Measurements from ENCODE around the gene NARF. TPM values are rescaled to one million over a fixed set of nuclear protein-coding genes. Genes with fewer than 3 reads are reported as not detected.

NARF gene
- polyA plus RNA-seq, 4 donors = 39.2 to 87.0 (median 49.9) TPM

DNA sequence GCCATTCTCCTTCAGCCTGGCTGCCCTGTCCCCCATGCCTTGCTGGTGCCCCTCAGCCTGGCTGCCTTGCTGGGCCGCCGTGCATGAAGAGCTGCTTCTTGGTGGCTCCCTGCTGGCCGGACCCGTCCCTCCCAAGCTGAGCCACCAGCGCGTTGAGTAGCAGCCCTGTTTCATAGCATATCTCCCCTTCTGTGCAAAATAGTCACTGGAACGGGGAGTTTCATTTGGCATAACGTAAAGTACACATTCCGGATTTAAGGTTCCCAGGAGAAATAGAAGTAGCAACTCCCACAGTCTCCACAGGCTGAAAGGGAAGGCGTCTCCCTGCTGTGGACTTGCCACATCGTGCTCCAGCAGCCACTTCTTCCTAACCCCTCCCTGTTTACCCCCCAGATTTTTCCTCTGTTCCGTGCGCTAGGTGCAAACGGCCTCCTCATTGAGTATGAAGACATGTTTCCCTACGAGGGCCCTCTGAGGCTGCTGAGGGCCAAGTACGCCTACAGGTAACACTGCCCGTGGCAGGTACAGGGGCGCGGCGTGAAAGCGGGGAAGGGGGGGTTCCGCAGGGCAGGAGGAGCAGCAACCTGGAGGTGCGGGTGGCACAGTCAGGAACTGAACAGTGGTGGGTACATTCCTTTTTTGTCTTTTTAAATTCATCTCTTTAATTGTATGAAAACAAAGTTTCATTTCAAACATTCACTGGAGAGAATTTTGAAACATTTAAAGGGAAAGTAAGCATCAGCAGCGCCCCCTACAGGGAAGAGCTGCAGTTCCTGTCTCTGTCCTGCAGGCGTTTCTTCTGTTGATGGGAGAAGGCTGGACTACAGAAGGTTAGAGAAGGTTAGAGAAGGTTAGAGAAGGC is 34.3 kb upstream of the NARF start:
- H3K27me3 ChIP-seq (ENCODE audit: control insufficient read depth in 3 of 3, insufficient read depth in 3 of 3, low read length in 3 of 3) = no peaks in the 10 kb centered on the region
- FAIRE-seq (no peak), DNase-seq (peak; percentile 41 to 43)
- WGBS, 3 donors = 85 to 90% (median 90%) methylated on average over 25 of the region's 25 CpGs
- H3K4me1 ChIP-seq (ENCODE audit: control insufficient read depth in 3 of 3, insufficient read depth in 2 of 3, low read depth in 1 of 3, low read length in 2 of 3) = no peaks in the 10 kb centered on the region
- peaks cover 0 to 17% of the 10 kb centered on the region in 2 donors for H3K9me3 ChIP-seq (ENCODE audit: control insufficient read depth in 2 of 2, insufficient read depth in 1 of 2, low read depth in 1 of 2, low read length in 1 of 2)
- peaks cover 0 to 34% (median 0%) of the 10 kb centered on the region in 3 donors for H3K36me3 ChIP-seq (ENCODE audit: control insufficient read depth in 3 of 3, insufficient read depth in 2 of 3, low read depth in 1 of 3, low read length in 3 of 3)
- no peak overlapping the region for H3K27ac ChIP-seq (ENCODE audit: low read depth in 1 of 3, low read length in 2 of 3)
- H3K4me3 ChIP-seq (ENCODE audit: low read depth in 1 of 3, low read length in 3 of 3) = no peak overlapping the region

DNA sequence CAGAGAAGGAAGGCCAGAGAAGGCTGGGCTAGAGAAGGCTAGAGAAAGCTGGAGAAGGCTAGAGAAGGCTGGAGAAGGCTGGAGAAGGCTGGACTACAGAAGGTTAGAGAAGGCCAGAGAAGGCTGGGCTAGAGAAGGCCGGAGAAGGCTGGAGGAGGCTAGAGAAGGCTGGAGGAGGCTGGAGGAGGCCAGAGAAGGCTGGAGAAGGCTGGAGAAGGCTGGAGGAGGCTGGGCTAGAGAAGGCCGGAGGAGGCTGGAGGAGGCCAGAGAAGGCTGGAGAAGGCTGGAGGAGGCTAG is 33.7 kb upstream of the NARF start:
- DNase-seq = no peak
- WGBS, 3 donors = 94 to 96% (median 96%) methylated on average over 2 of the region's 2 CpGs
- Histone ChIP-seq H3K4me3 (ENCODE audit: low read depth in 1 of 3, low read length in 3 of 3) (no peak overlapping the region), H3K36me3 (ENCODE audit: control insufficient read depth in 3 of 3, insufficient read depth in 2 of 3, low read depth in 1 of 3, low read length in 3 of 3) (peaks cover 0 to 39% (median 0%) of the 10 kb centered on the region in 3 donors), H3K27ac (ENCODE audit: low read depth in 1 of 3, low read length in 2 of 3) (no peak overlapping the region), H3K4me1 (ENCODE audit: control insufficient read depth in 3 of 3, insufficient read depth in 2 of 3, low read depth in 1 of 3, low read length in 2 of 3) (no peaks in the 10 kb centered on the region), H3K9me3 (ENCODE audit: control insufficient read depth in 2 of 2, insufficient read depth in 1 of 2, low read depth in 1 of 2, low read length in 1 of 2) (peaks cover 0 to 17% of the 10 kb centered on the region in 2 donors), H3K27me3 (ENCODE audit: control insufficient read depth in 3 of 3, insufficient read depth in 3 of 3, low read length in 3 of 3) (no peaks in the 10 kb centered on the region)
- FAIRE-seq = no peak

DNA sequence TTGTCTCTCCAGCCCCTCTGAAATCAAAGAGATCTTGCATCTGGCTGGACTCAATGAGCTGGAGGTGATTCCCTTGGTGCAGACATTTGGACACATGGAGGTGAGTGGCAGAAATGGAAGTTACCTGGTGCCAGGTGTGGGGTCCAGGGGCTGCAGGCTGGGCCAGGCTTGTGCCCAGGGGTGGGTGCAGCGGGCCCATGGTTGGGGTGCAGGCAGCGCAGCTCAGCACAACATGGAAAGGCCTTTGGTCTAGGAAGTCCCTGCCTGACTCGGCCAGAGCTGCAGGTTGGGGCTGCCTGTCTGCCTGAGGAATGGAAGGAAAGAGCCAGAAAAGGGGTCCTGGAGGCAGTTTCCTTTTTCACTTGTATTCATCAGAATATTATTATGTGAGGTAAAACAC is 30.0 kb upstream of the NARF start:
- Histone ChIP-seq H3K4me3 (ENCODE audit: low read depth in 1 of 3, low read length in 3 of 3) (no peak overlapping the region), H3K9me3 (ENCODE audit: control insufficient read depth in 2 of 2, insufficient read depth in 1 of 2, low read depth in 1 of 2, low read length in 1 of 2) (no peaks in the 10 kb centered on the region), H3K36me3 (ENCODE audit: control insufficient read depth in 3 of 3, insufficient read depth in 2 of 3, low read depth in 1 of 3, low read length in 3 of 3) (peaks cover 0 to 33% (median 2%) of the 10 kb centered on the region in 3 donors), H3K27me3 (ENCODE audit: control insufficient read depth in 3 of 3, insufficient read depth in 3 of 3, low read length in 3 of 3) (no peaks in the 10 kb centered on the region), H3K4me1 (ENCODE audit: control insufficient read depth in 3 of 3, insufficient read depth in 2 of 3, low read depth in 1 of 3, low read length in 2 of 3) (no peaks in the 10 kb centered on the region), H3K27ac (ENCODE audit: low read depth in 1 of 3, low read length in 2 of 3) (no peak overlapping the region)
- WGBS, 3 donors = 88 to 100% (median 94%) methylated on average over 3 of the region's 3 CpGs
- FAIRE-seq = no peak
- no peak for DNase-seq

DNA sequence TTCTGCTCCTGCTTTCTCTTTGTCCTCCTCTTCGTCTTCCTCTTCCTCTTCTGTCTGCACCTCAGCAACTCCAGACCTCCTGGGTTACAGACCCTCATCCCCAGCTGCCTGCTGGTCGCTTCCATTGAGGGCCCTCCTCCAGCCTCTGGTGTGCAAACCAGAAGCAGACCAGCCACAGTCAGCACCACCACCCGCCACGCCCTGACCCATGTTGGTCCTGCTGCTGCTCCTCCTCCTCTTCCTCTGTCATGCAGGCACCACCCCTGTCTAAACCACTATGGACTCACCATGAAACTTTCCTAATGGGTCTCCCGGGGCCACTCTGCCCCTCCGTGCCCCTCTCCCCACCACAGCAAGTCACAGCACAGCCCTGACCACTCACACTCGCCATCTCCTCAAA is 28.7 kb upstream of the NARF start:
- Histone ChIP-seq H3K27me3 (ENCODE audit: control insufficient read depth in 3 of 3, insufficient read depth in 3 of 3, low read length in 3 of 3) (no peaks in the 10 kb centered on the region), H3K4me1 (ENCODE audit: control insufficient read depth in 3 of 3, insufficient read depth in 2 of 3, low read depth in 1 of 3, low read length in 2 of 3) (no peaks in the 10 kb centered on the region), H3K9me3 (ENCODE audit: control insufficient read depth in 2 of 2, insufficient read depth in 1 of 2, low read depth in 1 of 2, low read length in 1 of 2) (no peaks in the 10 kb centered on the region), H3K4me3 (ENCODE audit: low read depth in 1 of 3, low read length in 3 of 3) (no peak overlapping the region), H3K36me3 (ENCODE audit: control insufficient read depth in 3 of 3, insufficient read depth in 2 of 3, low read depth in 1 of 3, low read length in 3 of 3) (peaks cover 2 to 41% (median 4%) of the 10 kb centered on the region in 3 donors), H3K27ac (ENCODE audit: low read depth in 1 of 3, low read length in 2 of 3) (no peak overlapping the region)
- WGBS, 3 donors = 79 to 93% (median 85%) methylated on average over 7 of the region's 7 CpGs
- FAIRE-seq (no peak), DNase-seq (no peak)

DNA sequence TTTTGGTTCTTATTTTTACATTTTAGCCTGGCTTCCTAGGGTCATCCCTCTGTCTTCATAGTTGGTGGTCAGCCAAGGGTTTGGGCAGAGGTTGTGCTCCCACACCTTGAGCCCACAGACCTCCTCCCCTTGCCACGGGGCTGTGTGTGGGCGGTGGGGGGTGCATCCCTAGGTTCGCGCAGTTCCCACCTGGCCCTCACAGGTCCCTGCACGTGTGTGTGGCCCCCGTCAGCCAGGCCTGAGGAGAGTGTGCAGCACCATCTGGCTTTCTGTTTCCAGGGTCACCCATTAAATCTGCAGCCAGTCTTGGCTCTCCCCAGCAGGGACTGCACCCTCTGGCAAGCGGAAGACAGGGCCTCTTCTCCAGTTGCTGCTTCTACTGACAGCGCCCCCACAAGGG is 26.5 kb upstream of the NARF start:
- no peak overlapping the region for H3K4me3 ChIP-seq (ENCODE audit: low read depth in 1 of 3, low read length in 3 of 3)
- H3K36me3 ChIP-seq (ENCODE audit: control insufficient read depth in 3 of 3, insufficient read depth in 2 of 3, low read depth in 1 of 3, low read length in 3 of 3) = peaks cover 2 to 62% (median 6%) of the 10 kb centered on the region in 3 donors
- H3K27me3 ChIP-seq (ENCODE audit: control insufficient read depth in 3 of 3, insufficient read depth in 3 of 3, low read length in 3 of 3) = no peaks in the 10 kb centered on the region
- 81 to 86% (median 85%) methylated on average over 8 of the region's 8 CpGs for WGBS, 3 donors
- no peak for DNase-seq
- FAIRE-seq = no peak
- no peaks in the 10 kb centered on the region for H3K4me1 ChIP-seq (ENCODE audit: control insufficient read depth in 3 of 3, insufficient read depth in 2 of 3, low read depth in 1 of 3, low read length in 2 of 3)
- H3K27ac ChIP-seq (ENCODE audit: low read depth in 1 of 3, low read length in 2 of 3) = no peak overlapping the region
- no peaks in the 10 kb centered on the region for H3K9me3 ChIP-seq (ENCODE audit: control insufficient read depth in 2 of 2, insufficient read depth in 1 of 2, low read depth in 1 of 2, low read length in 1 of 2)

DNA sequence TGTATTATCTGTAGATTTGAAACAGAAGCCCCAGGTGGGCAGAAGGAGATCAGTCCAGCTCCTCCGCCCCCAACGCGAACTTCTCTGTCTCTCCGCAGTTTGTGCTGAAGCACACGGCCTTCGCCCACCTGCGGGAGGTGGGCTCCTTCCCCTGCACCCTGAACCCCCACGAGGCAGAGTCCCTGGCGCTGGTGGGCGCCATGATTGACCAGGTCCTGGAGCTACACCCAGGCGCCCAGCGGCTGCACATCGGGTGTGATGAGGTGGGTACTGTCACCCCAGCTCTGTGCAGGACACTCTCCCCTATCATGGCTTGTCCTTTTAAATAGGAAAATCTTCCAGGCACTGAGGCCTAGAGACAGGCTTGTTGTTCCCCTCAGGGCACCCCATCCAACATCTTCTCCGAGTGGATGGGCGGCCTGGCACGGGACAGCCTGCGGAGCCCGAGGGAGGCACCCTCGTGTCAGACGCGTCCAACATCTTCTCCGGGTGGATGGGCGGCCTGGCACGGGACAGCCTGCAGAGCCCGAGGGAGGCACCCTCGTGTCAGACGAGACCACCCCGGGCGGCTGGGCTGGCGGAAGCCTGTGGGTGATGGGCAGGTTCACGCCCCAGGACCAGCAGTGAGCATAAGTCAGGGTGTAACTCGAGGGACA is 24.9 kb upstream of the NARF start:
- Histone ChIP-seq H3K27me3 (ENCODE audit: control insufficient read depth in 3 of 3, insufficient read depth in 3 of 3, low read length in 3 of 3) (no peaks in the 10 kb centered on the region), H3K4me3 (ENCODE audit: low read depth in 1 of 3, low read length in 3 of 3) (no peak overlapping the region), H3K9me3 (ENCODE audit: control insufficient read depth in 2 of 2, insufficient read depth in 1 of 2, low read depth in 1 of 2, low read length in 1 of 2) (no peaks in the 10 kb centered on the region), H3K27ac (ENCODE audit: low read depth in 1 of 3, low read length in 2 of 3) (no peak overlapping the region), H3K4me1 (ENCODE audit: control insufficient read depth in 3 of 3, insufficient read depth in 2 of 3, low read depth in 1 of 3, low read length in 2 of 3) (no peaks in the 10 kb centered on the region), H3K36me3 (ENCODE audit: control insufficient read depth in 3 of 3, insufficient read depth in 2 of 3, low read depth in 1 of 3, low read length in 3 of 3) (peaks cover 2 to 74% (median 6%) of the 10 kb centered on the region in 3 donors)
- WGBS, 3 donors = 89 to 94% (median 93%) methylated on average over 32 of the region's 32 CpGs
- no peak for FAIRE-seq
- no peak for DNase-seq

DNA sequence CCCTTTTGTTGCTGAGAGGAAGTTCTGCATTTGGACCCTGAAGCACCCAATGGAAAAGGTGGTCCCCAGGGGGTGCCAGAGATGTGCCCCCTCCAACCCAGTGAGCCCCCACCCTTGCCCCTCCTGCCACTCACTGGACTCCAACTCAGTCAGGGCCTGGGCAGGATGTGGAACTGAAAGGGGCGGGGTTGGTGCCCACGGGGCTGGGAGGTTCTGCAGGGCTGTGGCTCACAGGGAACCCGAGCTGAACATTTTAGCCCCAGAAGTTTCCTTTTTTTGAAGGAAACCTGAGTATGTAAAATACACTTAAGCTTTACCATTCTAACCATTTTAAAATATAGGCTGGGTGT is 24.4 kb upstream of the NARF start:
- H3K9me3 ChIP-seq (ENCODE audit: control insufficient read depth in 2 of 2, insufficient read depth in 1 of 2, low read depth in 1 of 2, low read length in 1 of 2) = no peaks in the 10 kb centered on the region
- FAIRE-seq = no peak
- 53 to 71% (median 69%) methylated on average over 3 of the region's 3 CpGs for WGBS, 3 donors
- H3K27me3 ChIP-seq (ENCODE audit: control insufficient read depth in 3 of 3, insufficient read depth in 3 of 3, low read length in 3 of 3) = no peaks in the 10 kb centered on the region
- H3K4me1 ChIP-seq (ENCODE audit: control insufficient read depth in 3 of 3, insufficient read depth in 2 of 3, low read depth in 1 of 3, low read length in 2 of 3) = no peaks in the 10 kb centered on the region
- H3K36me3 ChIP-seq (ENCODE audit: control insufficient read depth in 3 of 3, insufficient read depth in 2 of 3, low read depth in 1 of 3, low read length in 3 of 3) = peaks cover 2 to 76% (median 6%) of the 10 kb centered on the region in 3 donors
- no peak overlapping the region for H3K27ac ChIP-seq (ENCODE audit: low read depth in 1 of 3, low read length in 2 of 3)
- no peak overlapping the region for H3K4me3 ChIP-seq (ENCODE audit: low read depth in 1 of 3, low read length in 3 of 3)
- DNase-seq = no peak

DNA sequence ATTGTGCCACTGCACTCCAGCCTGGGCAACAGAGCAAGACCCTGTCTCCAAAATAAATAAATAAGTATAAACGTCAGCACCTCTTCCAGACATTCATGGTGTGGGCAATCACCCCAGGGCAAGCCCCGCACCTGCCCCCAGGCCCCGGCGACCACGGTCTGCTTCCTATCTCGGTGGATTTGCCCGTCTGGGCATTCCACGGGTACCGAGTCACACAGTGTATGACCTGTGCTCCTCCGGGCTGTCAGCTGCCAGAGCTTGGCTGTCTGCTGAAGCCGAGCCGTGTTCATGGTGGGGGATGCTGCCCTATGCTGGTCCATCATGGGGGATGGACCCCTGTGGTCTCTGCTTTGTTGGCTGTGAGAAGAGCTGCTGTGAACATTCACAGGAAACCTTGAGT is 23.4 kb upstream of the NARF start:
- H3K27me3 ChIP-seq (ENCODE audit: control insufficient read depth in 3 of 3, insufficient read depth in 3 of 3, low read length in 3 of 3) = no peaks in the 10 kb centered on the region
- FAIRE-seq (no peak), DNase-seq (no peak)
- H3K36me3 ChIP-seq (ENCODE audit: control insufficient read depth in 3 of 3, insufficient read depth in 2 of 3, low read depth in 1 of 3, low read length in 3 of 3) = peaks cover 4 to 76% (median 6%) of the 10 kb centered on the region in 3 donors
- H3K4me3 ChIP-seq (ENCODE audit: low read depth in 1 of 3, low read length in 3 of 3) = no peak overlapping the region
- 88 to 90% (median 90%) methylated on average over 12 of the region's 12 CpGs for WGBS, 3 donors
- H3K27ac ChIP-seq (ENCODE audit: low read depth in 1 of 3, low read length in 2 of 3) = no peak overlapping the region
- H3K4me1 ChIP-seq (ENCODE audit: control insufficient read depth in 3 of 3, insufficient read depth in 2 of 3, low read depth in 1 of 3, low read length in 2 of 3) = no peaks in the 10 kb centered on the region
- H3K9me3 ChIP-seq (ENCODE audit: control insufficient read depth in 2 of 2, insufficient read depth in 1 of 2, low read depth in 1 of 2, low read length in 1 of 2) = no peaks in the 10 kb centered on the region
